Activated T-cell treated with anti-CD3 and anti-CD28 coated beads for 24 hours (primary cell): Measurements from ENCODE around the gene NUMA1.

Source experiments
- DNase-seq: peaks from one replicate; pipeline ENCODE4 v3.0.0-alpha.2; 2020; ENCODE audit warnings: low read depth

Gene NUMA1

DNA sequence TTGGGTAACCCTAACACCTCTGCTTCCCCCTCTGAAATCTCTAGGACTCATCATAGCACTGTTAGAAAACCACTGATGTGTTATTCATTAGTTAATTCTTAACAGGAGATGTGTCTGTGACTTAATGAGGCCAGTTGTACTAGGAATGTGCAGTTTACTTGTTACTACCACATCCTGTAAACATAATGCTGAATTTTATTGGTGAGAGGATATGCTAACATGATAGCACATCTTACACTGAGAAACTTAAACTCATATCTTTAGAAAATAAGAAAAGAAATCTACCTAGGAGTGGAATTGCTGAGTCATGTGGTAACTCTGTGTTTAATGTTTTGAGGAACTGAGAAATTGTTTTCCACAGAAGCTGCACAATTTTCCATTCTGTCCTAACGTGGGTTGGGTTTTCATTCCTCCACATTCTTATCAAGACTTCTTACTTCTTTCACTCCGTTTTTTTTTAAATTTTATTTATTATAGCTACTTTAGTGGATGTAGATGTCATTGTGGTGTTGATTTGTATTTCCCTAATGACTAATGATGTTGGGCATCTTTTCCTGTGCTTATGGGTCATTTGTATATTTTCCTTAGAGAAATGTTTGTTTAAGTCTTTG, 117.8 kb downstream of the NUMA1 start:
- no peak for DNase-seq

DNA sequence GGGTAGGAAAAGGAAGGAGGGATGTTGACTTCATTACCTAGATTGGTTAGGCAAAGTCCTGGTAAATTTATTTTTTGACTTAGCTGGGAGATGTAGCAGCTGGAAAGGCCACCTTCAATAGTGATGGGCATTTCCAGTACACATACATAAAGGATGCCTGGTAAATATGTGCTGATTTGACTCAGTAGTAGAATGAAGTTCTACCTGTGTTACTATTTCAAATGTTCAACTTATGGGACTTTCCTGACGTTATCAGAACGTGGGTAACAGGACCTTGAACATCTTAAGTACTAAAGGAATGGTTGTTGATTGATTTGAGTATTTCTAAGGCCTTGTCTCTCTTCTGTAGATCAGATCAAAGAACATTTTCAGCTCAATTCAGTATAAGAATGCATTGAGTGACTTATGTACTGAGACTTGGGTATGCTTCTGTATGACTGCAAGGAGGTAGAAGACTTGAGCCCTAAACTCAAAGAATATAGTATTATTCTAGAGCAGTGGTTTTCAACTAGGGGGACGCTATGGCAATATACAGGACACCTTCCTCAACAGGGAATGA, 124.4 kb downstream of the NUMA1 start:
- DNase-seq = no peak
